Prostate gland (tissue), 1 donor: ENCODE results near the gene DCANP1.

Experiments
- POLR2A ChIP-seq: fragments of 450-650 bp; IDR thresholded peaks from one replicate; pipeline ENCODE4 v1.6.1; 2016; ENCODE audit warnings: antibody characterized with exemption, mild to moderate bottlenecking
- POLR2AphosphoS5 ChIP-seq: sonication (generic); formaldehyde crosslinking; IDR thresholded peaks from one replicate; pipeline ENCODE4 v1.6.1; 2017; ENCODE audit warnings: antibody characterized with exemption

DNA sequence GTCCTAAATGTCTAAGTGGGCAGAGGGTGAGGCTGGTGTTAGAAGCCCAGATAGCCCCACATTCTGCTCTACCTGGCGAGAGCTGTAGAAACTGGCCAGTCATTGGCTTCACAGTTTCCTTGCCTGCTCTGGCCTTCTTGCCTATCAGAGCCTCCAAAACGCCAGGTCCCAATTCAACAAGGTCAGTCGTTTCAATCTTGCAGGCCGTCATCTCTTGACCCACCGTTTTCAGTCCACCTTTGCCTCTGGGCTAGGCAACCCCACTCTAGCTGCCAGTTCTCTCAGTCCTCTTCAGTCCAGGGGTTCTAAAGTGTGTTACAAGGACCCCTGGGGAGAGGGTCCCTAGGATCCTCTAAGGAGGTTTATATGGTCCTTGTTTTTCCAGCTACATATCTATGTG, 25.0 kb upstream of the DCANP1 start:
- TF ChIP-seq POLR2AphosphoS5 (no peak), POLR2A (no peak)
